ENCODE data around the gene LHPP.

The LHPP gene

DNA sequence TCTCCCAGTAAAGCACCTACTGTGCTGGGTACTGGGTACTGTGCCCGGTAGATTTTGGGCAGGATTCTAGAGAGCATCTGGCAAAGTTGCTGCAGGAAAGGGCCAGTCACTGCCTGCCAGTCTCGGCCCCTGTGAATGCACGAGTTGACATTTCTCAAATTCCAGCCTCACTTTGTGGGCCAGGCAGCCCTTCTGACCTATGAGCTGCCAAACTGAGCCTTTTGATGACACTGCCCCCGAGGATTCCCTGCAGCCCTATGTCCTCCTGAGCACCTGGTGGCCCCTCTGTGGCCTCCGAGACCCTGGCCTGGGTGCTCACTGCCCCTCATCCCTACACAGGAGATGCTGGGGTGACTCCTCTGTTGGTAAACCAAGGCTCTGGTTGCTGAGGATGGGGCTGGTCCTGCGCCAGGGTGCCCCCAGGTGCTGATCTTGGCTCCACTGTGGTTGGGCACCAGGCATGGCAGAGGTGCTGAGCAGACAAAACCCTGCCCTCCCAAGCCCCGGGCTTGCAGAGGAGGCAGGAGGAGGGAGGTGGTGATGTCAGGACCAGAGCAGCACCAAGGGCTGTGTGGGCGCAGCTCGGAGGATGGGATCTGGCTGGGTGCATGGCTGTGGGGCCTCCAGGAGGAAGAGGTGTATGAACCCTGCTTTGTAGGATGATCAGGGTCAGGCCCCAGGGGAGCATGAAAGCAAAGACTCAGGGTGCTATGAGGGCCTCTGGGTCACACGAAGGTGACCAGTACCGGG is 16.2 kb downstream of the LHPP start:
- peak overlapping the region; percentile 73 for H2AK5ac ChIP-seq (ENCODE audit: low read depth, low read length)
- H3K4me1 ChIP-seq (ENCODE audit: control insufficient read depth in 2 of 2, insufficient read depth in 1 of 2, low read depth in 1 of 2, low read length in 2 of 2), result peaks cover 9 to 15% of the 10 kb centered on the region in 2 donors
- peak overlapping the region; percentile 19 for H2BK5ac ChIP-seq (ENCODE audit: low read length)
- peaks cover 6% of the 10 kb centered on the region for H3K79me1 ChIP-seq (ENCODE audit: low read depth, low read length)
- peak overlapping the region in 1 of 2 donors; percentile 0 for H3K4me3 ChIP-seq (ENCODE audit: low read length in 2 of 2)
- H3K36me3 ChIP-seq (replicated peaks in 1 of 2; ENCODE audit: control insufficient read depth in 2 of 2, insufficient read depth in 2 of 2, low read length in 2 of 2), result no peaks in the 10 kb centered on the region
- peak overlapping the region; percentile 95 for H2BK12ac ChIP-seq (ENCODE audit: low read length)
- H3K27ac ChIP-seq (replicated peaks; ENCODE audit: low read length), result no peak overlapping the region
- no peak overlapping the region for H3K4me2 ChIP-seq (ENCODE audit: insufficient read depth, low read length, poor library complexity, severe bottlenecking)
- H2BK15ac ChIP-seq (ENCODE audit: low read length), result peak overlapping the region; percentile 79
- no peak overlapping the region for H2AFZ ChIP-seq (ENCODE audit: low read length)
- H2BK120ac ChIP-seq (ENCODE audit: low read depth, low read length), result peak overlapping the region; percentile 40
- no peak for DNase-seq (ENCODE audit: low spot score)
- no CpG with 5 or more reads among the region's 11 CpGs for WGBS, 2 donors (ENCODE audit: extremely low coverage in 2 of 2, insufficient read length in 2 of 2, insufficient replicate concordance in 1 of 2)
- peak overlapping the region; percentile 78 for H3K18ac ChIP-seq (ENCODE audit: low read length)
- peak overlapping the region; percentile 64 for H4K91ac ChIP-seq (ENCODE audit: low read depth, low read length, poor library complexity)
- peak overlapping the region; percentile 5 for H3K4ac ChIP-seq (ENCODE audit: low read length)
- peak overlapping the region; percentile 38 for H3K9ac ChIP-seq (ENCODE audit: low read depth, low read length, poor library complexity)
- no peaks in the 10 kb centered on the region for H3K27me3 ChIP-seq (ENCODE audit: control insufficient read depth in 3 of 3, insufficient read depth in 3 of 3, low read depth in 1 of 3, low read length in 3 of 3)
- peak overlapping the region; percentile 40 for H3K14ac ChIP-seq (ENCODE audit: low read length)
- peak overlapping the region; percentile 58 for H3K23ac ChIP-seq (ENCODE audit: low read depth, low read length, poor library complexity)
- H4K8ac ChIP-seq (ENCODE audit: low read depth, low read length), result peak overlapping the region; percentile 20
- no peaks in the 10 kb centered on the region for H3K9me3 ChIP-seq (replicated peaks in 1 of 2; ENCODE audit: control insufficient read depth in 2 of 2, insufficient read depth in 1 of 2, low read depth in 1 of 2, low read length in 2 of 2)

GRCh38 chr10:124478515-124478914 is 16.9 kb downstream of the LHPP start:
- Histone ChIP-seq H2BK12ac (ENCODE audit: low read length) (no peak overlapping the region), H3K4me1 (ENCODE audit: control insufficient read depth in 2 of 2, insufficient read depth in 1 of 2, low read depth in 1 of 2, low read length in 2 of 2) (peaks cover 9 to 15% of the 10 kb centered on the region in 2 donors), H2BK120ac (ENCODE audit: low read depth, low read length) (no peak overlapping the region), H3K9ac (ENCODE audit: low read depth, low read length, poor library complexity) (no peak overlapping the region), H4K91ac (ENCODE audit: low read depth, low read length, poor library complexity) (no peak overlapping the region), H2BK15ac (ENCODE audit: low read length) (no peak overlapping the region), H3K4me3 (ENCODE audit: low read length in 2 of 2) (no peak overlapping the region), H3K4ac (ENCODE audit: low read length) (no peak overlapping the region), H2AK5ac (ENCODE audit: low read depth, low read length) (no peak overlapping the region), H3K23ac (ENCODE audit: low read depth, low read length, poor library complexity) (no peak overlapping the region), H3K27ac (replicated peaks; ENCODE audit: low read length) (no peak overlapping the region), H3K4me2 (ENCODE audit: insufficient read depth, low read length, poor library complexity, severe bottlenecking) (no peak overlapping the region), H3K36me3 (replicated peaks in 1 of 2; ENCODE audit: control insufficient read depth in 2 of 2, insufficient read depth in 2 of 2, low read length in 2 of 2) (no peaks in the 10 kb centered on the region), H3K14ac (ENCODE audit: low read length) (peak overlapping the region; percentile 40), H2BK5ac (ENCODE audit: low read length) (peak overlapping the region; percentile 19), H4K8ac (ENCODE audit: low read depth, low read length) (no peak overlapping the region), H3K18ac (ENCODE audit: low read length) (peak overlapping the region; percentile 78), H2AFZ (ENCODE audit: low read length) (no peak overlapping the region), H3K79me1 (ENCODE audit: low read depth, low read length) (peaks cover 6% of the 10 kb centered on the region), H3K27me3 (ENCODE audit: control insufficient read depth in 3 of 3, insufficient read depth in 3 of 3, low read depth in 1 of 3, low read length in 3 of 3) (no peaks in the 10 kb centered on the region), H3K9me3 (replicated peaks in 1 of 2; ENCODE audit: control insufficient read depth in 2 of 2, insufficient read depth in 1 of 2, low read depth in 1 of 2, low read length in 2 of 2) (no peaks in the 10 kb centered on the region)
- DNase-seq (ENCODE audit: low spot score), result no peak
- WGBS, 2 donors (ENCODE audit: extremely low coverage in 2 of 2, insufficient read length in 2 of 2, insufficient replicate concordance in 1 of 2), result no CpG with 5 or more reads among the region's 14 CpGs

DNA sequence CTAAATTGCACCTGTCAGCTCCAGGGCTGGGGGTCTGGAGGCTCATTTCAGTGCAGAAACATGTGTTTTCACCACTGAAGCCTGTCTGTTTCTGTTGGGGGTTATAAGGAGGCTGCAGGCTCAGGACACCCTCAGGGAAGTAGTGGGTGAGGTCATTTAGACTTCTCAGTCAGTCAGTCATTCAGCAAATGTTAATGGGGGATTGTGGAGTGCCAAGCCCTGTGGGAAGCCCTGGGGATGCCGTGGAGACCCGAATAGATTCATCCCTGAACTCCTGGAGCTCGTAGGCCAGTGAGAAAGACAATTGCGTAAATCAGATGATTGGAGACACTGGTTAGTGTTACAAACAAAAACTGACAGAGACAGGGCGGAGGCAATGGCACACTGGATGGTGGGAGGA is 19.2 kb downstream of the LHPP start:
- no peaks in the 10 kb centered on the region for H3K9me3 ChIP-seq (replicated peaks in 1 of 2; ENCODE audit: control insufficient read depth in 2 of 2, insufficient read depth in 1 of 2, low read depth in 1 of 2, low read length in 2 of 2)
- H3K4me3 ChIP-seq (ENCODE audit: low read length in 2 of 2), result no peak overlapping the region
- no peaks in the 10 kb centered on the region for H3K36me3 ChIP-seq (replicated peaks in 1 of 2; ENCODE audit: control insufficient read depth in 2 of 2, insufficient read depth in 2 of 2, low read length in 2 of 2)
- H3K18ac ChIP-seq (ENCODE audit: low read length), result no peak overlapping the region
- no peak overlapping the region for H3K4me2 ChIP-seq (ENCODE audit: insufficient read depth, low read length, poor library complexity, severe bottlenecking)
- no peak overlapping the region for H2AK5ac ChIP-seq (ENCODE audit: low read depth, low read length)
- H3K9ac ChIP-seq (ENCODE audit: low read depth, low read length, poor library complexity), result no peak overlapping the region
- peaks cover 6% of the 10 kb centered on the region for H3K79me1 ChIP-seq (ENCODE audit: low read depth, low read length)
- no peak overlapping the region for H2BK120ac ChIP-seq (ENCODE audit: low read depth, low read length)
- no peak overlapping the region for H3K4ac ChIP-seq (ENCODE audit: low read length)
- no peak overlapping the region for H3K23ac ChIP-seq (ENCODE audit: low read depth, low read length, poor library complexity)
- H3K4me1 ChIP-seq (ENCODE audit: control insufficient read depth in 2 of 2, insufficient read depth in 1 of 2, low read depth in 1 of 2, low read length in 2 of 2), result peaks cover 15 to 24% of the 10 kb centered on the region in 2 donors
- H3K27ac ChIP-seq (replicated peaks; ENCODE audit: low read length), result no peak overlapping the region
- H4K8ac ChIP-seq (ENCODE audit: low read depth, low read length), result no peak overlapping the region
- H2BK12ac ChIP-seq (ENCODE audit: low read length), result no peak overlapping the region
- no peak overlapping the region for H2BK15ac ChIP-seq (ENCODE audit: low read length)
- DNase-seq (ENCODE audit: low spot score), result no peak
- H3K27me3 ChIP-seq (ENCODE audit: control insufficient read depth in 3 of 3, insufficient read depth in 3 of 3, low read depth in 1 of 3, low read length in 3 of 3), result no peaks in the 10 kb centered on the region
- no peak overlapping the region for H3K14ac ChIP-seq (ENCODE audit: low read length)
- H2BK5ac ChIP-seq (ENCODE audit: low read length), result no peak overlapping the region
- H4K91ac ChIP-seq (ENCODE audit: low read depth, low read length, poor library complexity), result no peak overlapping the region
- no peak overlapping the region for H2AFZ ChIP-seq (ENCODE audit: low read length)
- no CpG with 5 or more reads among the region's 5 CpGs for WGBS, 2 donors (ENCODE audit: extremely low coverage in 2 of 2, insufficient read length in 2 of 2, insufficient replicate concordance in 1 of 2)

GRCh38 chr10:124481717-124482116 is 20.1 kb downstream of the LHPP start:
- H2BK120ac ChIP-seq (ENCODE audit: low read depth, low read length), result no peak overlapping the region
- no peaks in the 10 kb centered on the region for H3K27me3 ChIP-seq (ENCODE audit: control insufficient read depth in 3 of 3, insufficient read depth in 3 of 3, low read depth in 1 of 3, low read length in 3 of 3)
- H3K4me2 ChIP-seq (ENCODE audit: insufficient read depth, low read length, poor library complexity, severe bottlenecking), result no peak overlapping the region
- DNase-seq (ENCODE audit: low spot score), result no peak
- H3K27ac ChIP-seq (replicated peaks; ENCODE audit: low read length), result no peak overlapping the region
- WGBS, 2 donors (ENCODE audit: extremely low coverage in 2 of 2, insufficient read length in 2 of 2, insufficient replicate concordance in 1 of 2), result no CpG with 5 or more reads among the region's 6 CpGs
- H3K23ac ChIP-seq (ENCODE audit: low read depth, low read length, poor library complexity), result no peak overlapping the region
- no peaks in the 10 kb centered on the region for H3K36me3 ChIP-seq (replicated peaks in 1 of 2; ENCODE audit: control insufficient read depth in 2 of 2, insufficient read depth in 2 of 2, low read length in 2 of 2)
- no peak overlapping the region for H3K14ac ChIP-seq (ENCODE audit: low read length)
- H2BK12ac ChIP-seq (ENCODE audit: low read length), result no peak overlapping the region
- no peak overlapping the region for H2AK5ac ChIP-seq (ENCODE audit: low read depth, low read length)
- no peak overlapping the region for H2AFZ ChIP-seq (ENCODE audit: low read length)
- no peak overlapping the region for H3K4me3 ChIP-seq (ENCODE audit: low read length in 2 of 2)
- peaks cover 4% of the 10 kb centered on the region for H3K79me1 ChIP-seq (ENCODE audit: low read depth, low read length)
- peaks cover 2 to 5% of the 10 kb centered on the region in 2 donors for H3K9me3 ChIP-seq (replicated peaks in 1 of 2; ENCODE audit: control insufficient read depth in 2 of 2, insufficient read depth in 1 of 2, low read depth in 1 of 2, low read length in 2 of 2)
- H3K9ac ChIP-seq (ENCODE audit: low read depth, low read length, poor library complexity), result peak overlapping the region; percentile 45
- peaks cover 15 to 24% of the 10 kb centered on the region in 2 donors for H3K4me1 ChIP-seq (ENCODE audit: control insufficient read depth in 2 of 2, insufficient read depth in 1 of 2, low read depth in 1 of 2, low read length in 2 of 2)
- H4K8ac ChIP-seq (ENCODE audit: low read depth, low read length), result no peak overlapping the region
- no peak overlapping the region for H4K91ac ChIP-seq (ENCODE audit: low read depth, low read length, poor library complexity)
- no peak overlapping the region for H2BK15ac ChIP-seq (ENCODE audit: low read length)
- H3K18ac ChIP-seq (ENCODE audit: low read length), result peak overlapping the region; percentile 25
- H3K4ac ChIP-seq (ENCODE audit: low read length), result no peak overlapping the region
- H2BK5ac ChIP-seq (ENCODE audit: low read length), result no peak overlapping the region

Data from neuronal stem cell (in vitro differentiated cells).